Measurements from ENCODE around the gene RPL36. TPM values are rescaled to one million over a fixed set of nuclear protein-coding genes. Genes with fewer than 3 reads are reported as not detected.

Gene RPL36
- total and polyA plus RNA-seq, 2 of the 8 experiments (the other 6 are each of a cell fraction or from before 2014, with no cell fraction given) = 951 to 1,075 TPM

GRCh38 chr19:5696196-5697021, 6.3 kb downstream of the RPL36 start:
- no peak overlapping the region for H3K56ac ChIP-seq (replicated peaks; ENCODE audit: insufficient read length, low read depth, low read length)
- no peak overlapping the region for H2BK120ac ChIP-seq (replicated peaks; ENCODE audit: low read depth, low read length)
- H3K79me1 ChIP-seq (ENCODE audit: low read depth, low read length) = peaks cover 6% of the 10 kb centered on the region
- TF ChIP-seq POLR2AphosphoS5 (IDR thresholded peaks at IDR 0.05; ENCODE audit: low read depth, low read length) (peak; percentile 12; the same call in 1 of the 2 replicates), E2F6 (IDR thresholded peaks at IDR 0.05) (no peak), HDAC2 (IDR thresholded peaks at IDR 0.05; ENCODE audit: borderline replicate concordance in 1 of 2, low read depth in 2 of 2, low read length in 2 of 2) (no peak)
- no peaks in the 10 kb centered on the region; the same call in 1 of the 2 replicates for H3K23me2 ChIP-seq (ENCODE audit: low read depth, low read length)
- H2BK12ac ChIP-seq (ENCODE audit: low read depth, low read length) = no peak overlapping the region
- H3K36me3 ChIP-seq (ENCODE audit: control insufficient read depth in 2 of 4, insufficient read depth in 4 of 4, low read length in 3 of 4) = peaks cover 47 to 86% (median 79%) of the 10 kb centered on the region in 4 experiments
- peaks cover 39 to 44% of the 10 kb centered on the region in 2 experiments for H4K20me1 ChIP-seq (replicated peaks in 1 of 2; ENCODE audit: control insufficient read depth in 1 of 2, insufficient read depth in 2 of 2, low read length in 2 of 2)
- H4K8ac ChIP-seq (ENCODE audit: extremely low read depth, insufficient read depth, low read length) = no peak overlapping the region; the same call in none of the 2 replicates
- H4K91ac ChIP-seq (replicated peaks; ENCODE audit: insufficient read length, low read length) = no peak overlapping the region
- POLR2A ChIA-PET (ENCODE audit: partially characterized antibody) = interaction anchor here (1.0 to 15.6 kb wide), 5 partner anchors 10 to 93 kb away, joined by 3 to 620 read pairs (median 3); partner anchors contain the start of genes CATSPERD and LONP1
- no peak overlapping the region for H3K9ac ChIP-seq (replicated peaks in 1 of 4; ENCODE audit: extremely low read depth in 1 of 4, low read depth in 3 of 4, low read length in 3 of 4)
- no peak overlapping the region for H3K4me3 ChIP-seq (ENCODE audit: extremely low read depth in 1 of 4, insufficient read depth in 2 of 4, low read depth in 3 of 4, low read length in 4 of 4)
- H3K27ac ChIP-seq (ENCODE audit: low read depth, low read length) = no peak overlapping the region; the same call in 1 of the 2 replicates
- no peak for FAIRE-seq
- H2AFZ ChIP-seq (ENCODE audit: low read length) = no peak overlapping the region
- no peak overlapping the region for H2BK15ac ChIP-seq (ENCODE audit: low read length)
- DNase-seq (ENCODE audit: low read depth in 1 of 2, low spot score in 2 of 2) = no peak
- no peak overlapping the region for H2AK5ac ChIP-seq (ENCODE audit: low read depth, low read length)
- WGBS, 2 experiments (ENCODE audit: extremely low coverage in 1 of 2, insufficient coverage in 1 of 2, insufficient read length in 1 of 2, insufficient replicate concordance in 2 of 2, low coverage in 1 of 2, low lambda C conversion rate in 2 of 2, missing lambda C conversion rate in 1 of 2) = 91% methylated on average over 39 of the region's 42 CpGs; no CpG with 5 or more reads in 1 of the 2 experiments
- no peak overlapping the region for H3K4me2 ChIP-seq (ENCODE audit: insufficient read depth in 1 of 2, low read depth in 2 of 2, low read length in 2 of 2)
- H4K5ac ChIP-seq (ENCODE audit: insufficient read length, low read depth, low read length) = no peak overlapping the region
- no peak overlapping the region for H2BK20ac ChIP-seq (ENCODE audit: low read length)
- CTCF ChIA-PET (ENCODE audit: partially characterized antibody) = interaction anchor here (0.8 to 1.8 kb wide), 3 partner anchors 10 to 97 kb away, joined by 3 to 5 read pairs (median 4); partner anchors contain the start of genes CATSPERD and LONP1
- H3K9me3 ChIP-seq (ENCODE audit: insufficient read depth in 2 of 2, low read depth in 1 of 2, low read length in 1 of 2) = peaks cover 0 to 3% of the 10 kb centered on the region in 2 experiments; a peak in 1 of 4 replicates
- no peak overlapping the region for H3K18ac ChIP-seq (ENCODE audit: extremely low read depth, low read length)
- H3K14ac ChIP-seq (ENCODE audit: insufficient read length) = no peak overlapping the region
- H3K79me2 ChIP-seq (ENCODE audit: control insufficient read depth in 1 of 2, insufficient read depth in 2 of 2, low read length in 2 of 2) = peaks cover 0 to 26% of the 10 kb centered on the region in 2 experiments; a peak in 1 of 4 replicates
- H3K27me3 ChIP-seq (replicated peaks in 1 of 4; ENCODE audit: control insufficient read depth in 3 of 4, extremely low read depth in 1 of 4, insufficient read depth in 3 of 4, low read length in 3 of 4) = no peaks in the 10 kb centered on the region
- H2BK5ac ChIP-seq (ENCODE audit: low read depth, low read length) = no peak overlapping the region; the same call in 1 of the 2 replicates
- no peaks in the 10 kb centered on the region; a peak in 1 of 7 replicates for H3K4me1 ChIP-seq (replicated peaks in 1 of 4; ENCODE audit: control insufficient read depth in 3 of 4, insufficient read depth in 4 of 4, low read length in 3 of 4)
- H3K23ac ChIP-seq (ENCODE audit: insufficient read length) = no peak overlapping the region
- no peak overlapping the region for H3K4ac ChIP-seq (replicated peaks; ENCODE audit: insufficient read length, low read depth, low read length)
